Chondrocyte (in vitro differentiated cells): ENCODE measurements around the gene AHSP. TPM values are rescaled to one million over a fixed set of nuclear protein-coding genes. Genes with fewer than 3 reads are reported as not detected.
"Not testable (repeated sequence)": the region's sequence is repeated elsewhere in the genome, so short reads cannot be mapped to it uniquely, and the experiment has no call there.

ENCODE experiments used
- DNase-seq: peaks from one replicate; pipeline ENCODE4 v3.0.0; 2021; ENCODE audit warnings: mixed read lengths, low spot score
- H3K27ac Mint-ChIP-seq: one replicate; pipeline ENCODE4 v1.8.0; 2021; ENCODE audit warnings: mild to moderate bottlenecking, moderate library complexity, mixed read lengths; ENCODE audit not compliant: unreplicated experiment
- H3K27me3 Mint-ChIP-seq: 2 replicates; pipeline ENCODE4 v1.8.0; 2021; ENCODE audit warnings: low read depth, mixed read lengths
- H3K36me3 Mint-ChIP-seq: 2 replicates; pipeline ENCODE4 v1.8.0; 2021; ENCODE audit warnings: low read depth, mixed read lengths
- H3K4me1 Mint-ChIP-seq: 2 replicates; pipeline ENCODE4 v1.8.0; 2021; ENCODE audit warnings: low read depth, mild to moderate bottlenecking, mixed read lengths
- H3K4me3 Mint-ChIP-seq: one replicate; pipeline ENCODE4 v1.8.0; 2021; ENCODE audit warnings: mild to moderate bottlenecking, moderate library complexity, mixed read lengths; ENCODE audit not compliant: unreplicated experiment
- H3K9me3 Mint-ChIP-seq: 2 replicates; pipeline ENCODE4 v1.8.0; 2021; ENCODE audit warnings: low read depth, mixed read lengths
- total RNA-seq: library from RNA; stranded (reverse); gene quantifications from 3 replicates; pipeline ENCODE4 v1.2.1, GENCODE V29; 2021
- TF ChIP-seq, protein P1 (sequence below): fragments of 200-600 bp; sonication (generic); IDR thresholded peaks from 2 replicates; pipeline ENCODE4 v1.5.0; 2021; ENCODE audit warnings: antibody characterized with exemption, mild to moderate bottlenecking, moderate library complexity

AHSP gene
- total RNA-seq, 1 donor from 2014 or later = not detected

DNA sequence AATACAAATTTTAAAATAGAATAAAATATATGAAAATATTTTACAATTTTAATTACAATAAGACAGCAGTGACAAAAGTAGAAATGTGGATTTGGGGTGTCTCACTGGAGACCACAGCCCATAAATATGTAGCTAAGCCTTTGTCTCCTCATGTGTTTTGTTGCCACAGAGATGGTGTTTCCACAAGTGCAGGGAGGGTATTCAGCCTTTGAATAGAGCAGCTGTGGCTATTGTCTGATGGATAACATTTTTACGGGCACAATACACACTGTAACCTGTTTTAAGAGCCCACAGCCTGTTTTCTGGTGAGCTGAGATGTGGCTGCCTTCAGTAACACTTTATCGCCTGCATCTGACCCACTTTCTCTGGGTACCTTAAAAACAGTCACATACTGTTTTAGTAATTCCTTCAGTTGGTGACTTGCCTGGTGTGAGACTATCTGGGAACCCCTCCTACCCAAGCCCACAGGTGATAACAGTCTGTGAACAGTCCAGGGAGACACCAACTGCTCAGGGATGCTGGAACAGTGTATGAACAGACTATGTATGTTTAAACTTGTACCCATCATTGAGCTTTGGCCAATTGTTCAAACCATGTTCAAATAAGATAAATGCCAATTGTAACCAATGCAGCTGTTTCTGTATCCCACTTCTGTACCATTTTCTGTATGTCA lies 7.8 kb upstream of the AHSP start:
- Mint-ChIP-seq H3K9me3 (no peaks in the 10 kb centered on the region), H3K4me3 (no peak overlapping the region), H3K27ac (no peak overlapping the region), H3K27me3 (peaks cover 30% of the 10 kb centered on the region), H3K36me3 (no peaks in the 10 kb centered on the region), H3K4me1 (no peaks in the 10 kb centered on the region)
- TF ChIP-seq, protein P1, sequence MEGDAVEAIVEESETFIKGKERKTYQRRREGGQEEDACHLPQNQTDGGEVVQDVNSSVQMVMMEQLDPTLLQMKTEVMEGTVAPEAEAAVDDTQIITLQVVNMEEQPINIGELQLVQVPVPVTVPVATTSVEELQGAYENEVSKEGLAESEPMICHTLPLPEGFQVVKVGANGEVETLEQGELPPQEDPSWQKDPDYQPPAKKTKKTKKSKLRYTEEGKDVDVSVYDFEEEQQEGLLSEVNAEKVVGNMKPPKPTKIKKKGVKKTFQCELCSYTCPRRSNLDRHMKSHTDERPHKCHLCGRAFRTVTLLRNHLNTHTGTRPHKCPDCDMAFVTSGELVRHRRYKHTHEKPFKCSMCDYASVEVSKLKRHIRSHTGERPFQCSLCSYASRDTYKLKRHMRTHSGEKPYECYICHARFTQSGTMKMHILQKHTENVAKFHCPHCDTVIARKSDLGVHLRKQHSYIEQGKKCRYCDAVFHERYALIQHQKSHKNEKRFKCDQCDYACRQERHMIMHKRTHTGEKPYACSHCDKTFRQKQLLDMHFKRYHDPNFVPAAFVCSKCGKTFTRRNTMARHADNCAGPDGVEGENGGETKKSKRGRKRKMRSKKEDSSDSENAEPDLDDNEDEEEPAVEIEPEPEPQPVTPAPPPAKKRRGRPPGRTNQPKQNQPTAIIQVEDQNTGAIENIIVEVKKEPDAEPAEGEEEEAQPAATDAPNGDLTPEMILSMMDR = no peak
- no peak for DNase-seq

DNA sequence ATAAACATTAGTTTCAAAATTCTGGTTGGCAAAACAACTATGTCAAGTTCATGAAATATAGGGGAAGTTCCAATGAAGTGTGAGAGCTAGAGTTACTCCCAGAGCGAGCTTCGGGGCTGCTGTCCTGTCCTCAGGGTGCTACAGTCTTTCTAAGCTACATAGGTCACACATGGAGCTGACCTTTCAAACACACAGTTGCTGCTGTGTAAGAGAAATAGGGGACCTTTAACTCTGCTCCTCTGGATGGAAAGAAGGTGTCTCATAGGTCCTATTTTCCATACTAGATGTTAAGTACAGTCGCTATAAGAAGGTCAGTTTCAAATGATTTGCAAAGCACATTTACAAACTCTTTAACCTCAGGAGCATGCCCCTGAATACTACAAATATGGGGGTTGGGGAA lies 6.3 kb upstream of the AHSP start:
- no peak overlapping the region for H3K4me3 Mint-ChIP-seq
- no peaks in the 10 kb centered on the region for H3K4me1 Mint-ChIP-seq
- no peaks in the 10 kb centered on the region for H3K36me3 Mint-ChIP-seq
- TF ChIP-seq, protein P1 = no peak
- no peaks in the 10 kb centered on the region for H3K9me3 Mint-ChIP-seq
- no peak for DNase-seq
- no peak overlapping the region for H3K27ac Mint-ChIP-seq
- peaks cover 30% of the 10 kb centered on the region for H3K27me3 Mint-ChIP-seq

DNA sequence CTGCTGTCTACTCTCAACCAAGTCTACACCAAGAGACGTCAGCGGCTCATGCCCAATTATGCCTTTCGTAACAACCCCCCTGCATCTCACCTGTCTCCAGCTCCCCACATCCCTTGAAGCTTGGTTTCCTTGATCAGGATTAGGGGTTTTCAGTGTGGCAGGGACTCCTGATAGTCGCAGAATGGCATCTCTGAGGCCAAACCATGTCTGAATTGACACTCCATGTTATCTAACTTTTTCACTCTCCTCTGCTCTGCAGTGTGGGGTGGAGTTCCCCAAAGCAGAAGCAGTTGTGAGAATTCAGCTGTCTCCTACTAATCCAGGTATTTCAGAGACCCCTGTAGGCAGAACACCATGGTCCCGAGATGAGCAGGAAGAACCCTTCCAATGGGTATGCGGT lies 5.6 kb upstream of the AHSP start:
- DNase-seq = no peak
- H3K27ac Mint-ChIP-seq = peak overlapping the region; percentile 2
- H3K4me1 Mint-ChIP-seq = no peaks in the 10 kb centered on the region
- no peaks in the 10 kb centered on the region for H3K36me3 Mint-ChIP-seq
- peaks cover 26% of the 10 kb centered on the region for H3K27me3 Mint-ChIP-seq
- H3K4me3 Mint-ChIP-seq = no peak overlapping the region
- TF ChIP-seq, protein P1 = no peak
- H3K9me3 Mint-ChIP-seq = no peaks in the 10 kb centered on the region

DNA sequence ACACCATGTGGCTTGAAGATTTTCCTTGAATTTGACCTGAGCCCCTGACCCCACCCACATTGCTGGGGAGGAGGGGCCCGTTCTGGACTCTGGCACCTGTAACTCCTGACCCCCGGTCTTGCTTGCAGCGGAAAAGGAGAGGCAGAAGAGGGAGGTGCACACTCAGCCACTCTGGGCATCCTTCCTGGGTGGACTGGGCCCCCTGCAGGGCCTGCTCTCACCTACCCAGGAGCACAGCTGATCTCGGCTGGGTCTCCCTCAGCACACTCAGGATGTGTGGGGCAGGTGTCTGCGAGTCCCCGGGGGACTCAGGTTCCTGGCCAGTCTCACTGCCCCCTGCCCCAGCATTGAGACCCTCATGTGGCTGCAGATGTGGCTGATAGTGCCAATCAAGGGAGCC lies 3.9 kb upstream of the AHSP start:
- DNase-seq, H3K36me3 Mint-ChIP-seq: not testable (repeated sequence)

DNA sequence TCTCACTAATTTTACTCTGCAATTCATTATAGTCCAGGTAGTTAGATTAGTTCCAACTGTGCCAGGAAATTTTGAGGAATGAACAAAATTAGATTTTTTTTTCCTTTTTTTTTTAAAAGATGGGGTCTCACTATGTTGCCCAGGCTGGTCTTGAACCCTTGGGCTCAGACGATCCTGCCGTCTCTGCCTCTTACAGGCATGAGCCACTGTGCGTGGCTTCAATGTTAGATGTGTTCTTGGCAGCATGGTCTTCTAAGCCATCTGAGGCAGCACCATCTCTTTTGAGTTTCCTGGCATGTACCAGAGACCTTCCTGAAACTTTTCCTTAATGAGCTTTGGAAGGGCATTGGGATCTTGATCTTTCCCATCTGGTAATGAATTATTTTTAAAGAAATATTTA lies 2.6 kb upstream of the AHSP start:
- Mint-ChIP-seq H3K4me1 (peaks cover 9% of the 10 kb centered on the region), H3K4me3 (no peak overlapping the region)

More for the DNA sequence above, 3.9 kb upstream of the AHSP start:
- H3K27me3 Mint-ChIP-seq = peaks cover 30% of the 10 kb centered on the region
- not testable (repeated sequence) for H3K9me3 Mint-ChIP-seq, H3K4me3 Mint-ChIP-seq, H3K4me1 Mint-ChIP-seq, H3K27ac Mint-ChIP-seq

More for the DNA sequence above, 2.6 kb upstream of the AHSP start:
- no peaks in the 10 kb centered on the region for H3K36me3 Mint-ChIP-seq
- DNase-seq = no peak
- TF ChIP-seq, protein P1 = no peak
- H3K27me3 Mint-ChIP-seq = peaks cover 37% of the 10 kb centered on the region
- no peak overlapping the region for H3K27ac Mint-ChIP-seq
- no peaks in the 10 kb centered on the region for H3K9me3 Mint-ChIP-seq
